H1 (cell line): Measurements from ENCODE around the gene TIMM29. TPM values are rescaled to one million over a fixed set of nuclear protein-coding genes. Genes with fewer than 3 reads are reported as not detected.

Experiments
- polyA plus RNA-seq, 7 experiments: library from polyadenylated mRNA; depleted of rRNA in 3 of 7; stranded (reverse) in 5 of 7; unstranded in 2 of 7; fragments of >200 nt in 5 of 7; fragments of 200-250 nt in 2 of 7; gene quantifications; 1 replicate in 5 of 7; 2 replicates in 1 of 7; 4 replicates in 1 of 7; pipeline versions ENCODE4 v1.2.1 to v1.2.3, GENCODE V29; 2011 to 2013; ENCODE audit warnings: missing spikeins in 2 of 7, mixed read lengths in 2 of 7
- total RNA-seq: library from RNA; stranded (reverse); fragmentation: NEBNext Ultra II Directional; extraction: Animal tissue kit (Norgen Biotek cat#: 25700); gene quantifications from 2 replicates; pipeline ENCODE4 v1.2.1, GENCODE V29; 2021

The TIMM29 gene
- total and polyA plus RNA-seq, 2 of the 8 experiments (the other 6 are each of a cell fraction or from before 2014, with no cell fraction given): 15.9 to 24.0 TPM

Other genes starting within 250 kb of the TIMM29 start
- gene QTRT1, start 227.4 kb upstream of the TIMM29 start, total RNA-seq: 61.1 and 61.6 TPM in 2 replicates
- gene QTRT1, start 227.4 kb upstream of the TIMM29 start, polyA plus RNA-seq (2011; rRNA removed): 94.2 and 126 TPM in 2 replicates
- 120 TPM in 2 replicates for gene DNM2, start 210.7 kb upstream of the TIMM29 start, total RNA-seq
- gene DNM2, start 210.7 kb upstream of the TIMM29 start, polyA plus RNA-seq (2011; rRNA removed): 61.9 and 83.4 TPM in 2 replicates
- 26.2 and 26.9 TPM in 2 replicates for gene TMED1, start 92.6 kb upstream of the TIMM29 start, total RNA-seq
- 31.9 and 41.7 TPM in 2 replicates for gene TMED1, start 92.6 kb upstream of the TIMM29 start, polyA plus RNA-seq (2011; rRNA removed)
- gene C19orf38, start 80.4 kb upstream of the TIMM29 start, total RNA-seq: 0.27 TPM in 1 of 2 replicates, not detected in the other
- 0.53 and 0.77 TPM in 2 replicates for gene C19orf38, start 80.4 kb upstream of the TIMM29 start, polyA plus RNA-seq (2011; rRNA removed)
- 134 and 136 TPM in 2 replicates for gene CARM1, start 57.3 kb upstream of the TIMM29 start, total RNA-seq
- gene CARM1, start 57.3 kb upstream of the TIMM29 start, polyA plus RNA-seq (2011; rRNA removed): 164 and 270 TPM in 2 replicates
- 47.5 and 48.3 TPM in 2 replicates for gene YIPF2, start 172 bp upstream of the TIMM29 start, total RNA-seq
- 112 and 151 TPM in 2 replicates for gene YIPF2, start 172 bp upstream of the TIMM29 start, polyA plus RNA-seq (2011; rRNA removed)
- 263 TPM in 2 replicates for gene SMARCA4, start 32.2 kb downstream of the TIMM29 start, total RNA-seq
- gene SMARCA4, start 32.2 kb downstream of the TIMM29 start, polyA plus RNA-seq (2011; rRNA removed): 86.4 and 137 TPM in 2 replicates
- gene LDLR, start 160.7 kb downstream of the TIMM29 start, total RNA-seq: 118 and 119 TPM in 2 replicates
- gene LDLR, start 160.7 kb downstream of the TIMM29 start, polyA plus RNA-seq (2011; rRNA removed): 70.1 and 85.9 TPM in 2 replicates
- 42.4 and 49.9 TPM in 2 replicates for gene SPC24, start 227.0 kb downstream of the TIMM29 start, total RNA-seq
- gene SPC24, start 227.0 kb downstream of the TIMM29 start, polyA plus RNA-seq (2011; rRNA removed): 17.7 and 18.0 TPM in 2 replicates